Cortex of kidney (tissue), 1 donor: ENCODE measurements around the gene TBPL2.
"Not testable (repeated sequence)": the region's sequence is repeated elsewhere in the genome, so short reads cannot be mapped to it uniquely, and the experiment has no call there.

Experiments
- DNase-seq: peaks from one replicate; lab custom pipeline; 2025; lab: John Stamatoyannopoulos, UW

TBPL2 gene

GRCh38 chr14:55404173-55404854, 36.1 kb downstream of the TBPL2 start:
- DNase-seq = no peak

DNA sequence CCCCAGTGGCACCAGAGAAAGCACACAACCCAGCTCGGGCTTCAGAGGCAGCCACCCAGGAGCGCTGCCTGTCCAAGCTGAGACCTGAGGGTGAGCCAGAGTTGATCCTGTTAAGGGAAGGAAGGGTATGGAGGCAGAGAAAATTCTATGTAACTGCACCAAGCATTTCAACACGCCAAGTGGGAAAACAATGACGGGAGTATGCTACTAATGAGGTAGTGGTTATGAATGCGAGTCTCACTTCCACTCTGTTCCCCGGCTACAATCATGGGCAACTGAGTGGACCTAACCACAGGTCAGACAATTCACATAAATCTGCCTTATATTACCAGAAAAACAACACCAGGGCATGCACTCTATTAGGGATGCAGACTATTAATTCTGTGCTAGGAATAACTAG, 38.7 kb downstream of the TBPL2 start:
- DNase-seq = no peak

- no peak for DNase-seq
Observed at GRCh38 chr14:55399852-55400251, 40.6 kb downstream of the TBPL2 start.

GRCh38 chr14:55399183-55399582, 41.2 kb downstream of the TBPL2 start:
- no peak for DNase-seq

GRCh38 chr14:55398679-55399078, 41.7 kb downstream of the TBPL2 start:
- DNase-seq = no peak

- no peak for DNase-seq
Observed at GRCh38 chr14:55389330-55389729, 51.1 kb downstream of the TBPL2 start.

GRCh38 chr14:55388160-55388559, 52.3 kb downstream of the TBPL2 start:
- DNase-seq = no peak

DNA sequence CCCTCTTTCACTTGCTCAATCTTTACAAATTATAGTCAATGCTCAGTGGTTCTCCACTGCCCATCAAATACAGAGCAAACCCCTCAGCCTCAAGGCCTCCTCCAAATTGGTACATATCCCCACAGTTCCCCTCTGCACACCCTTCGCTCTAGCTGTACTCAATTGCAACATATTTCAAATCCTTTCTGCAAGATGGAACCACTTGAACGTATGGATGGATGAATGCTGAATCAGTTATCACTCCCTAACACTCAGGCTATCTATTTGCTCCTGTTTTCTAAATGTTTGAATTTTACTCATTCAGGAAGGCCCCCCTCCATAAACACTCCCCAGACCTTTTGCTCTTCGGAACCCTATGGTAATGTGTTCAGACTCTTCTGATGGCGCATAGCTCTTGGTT, 53.3 kb downstream of the TBPL2 start:
- no peak for DNase-seq

GRCh38 chr14:55386037-55386808, 54.2 kb downstream of the TBPL2 start:
- DNase-seq = no peak

GRCh38 chr14:55384536-55384935, 55.9 kb downstream of the TBPL2 start:
- no peak for DNase-seq

DNA sequence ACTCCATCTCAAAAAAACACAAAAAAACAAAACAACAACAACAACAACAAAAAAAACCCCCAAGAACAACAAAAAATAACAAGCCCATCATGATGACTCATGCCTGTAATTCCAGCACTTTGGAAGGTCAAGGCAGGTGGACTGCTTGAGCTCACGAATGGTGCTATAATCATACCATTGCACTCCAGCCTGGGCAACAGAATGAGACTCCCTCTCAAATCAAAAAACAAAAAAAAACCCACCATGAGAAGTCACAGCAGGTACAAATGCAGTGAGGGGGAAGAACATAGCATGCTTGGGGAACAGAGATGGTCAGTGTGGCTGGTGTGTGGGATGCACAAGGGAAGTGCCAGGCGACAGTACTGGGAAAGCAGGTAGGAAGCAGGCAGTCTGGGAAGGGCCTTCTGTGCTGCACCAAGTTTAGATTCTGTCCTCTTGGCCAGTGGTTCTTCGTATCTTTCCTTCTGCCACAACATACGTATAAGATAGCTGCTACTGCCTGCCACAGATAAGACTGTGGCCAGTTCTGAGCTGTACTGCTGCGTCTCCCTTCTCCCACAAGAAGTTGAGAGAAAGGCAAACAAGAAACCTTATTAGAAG, 56.8 kb downstream of the TBPL2 start:
- DNase-seq = no peak

- DNase-seq = not testable (repeated sequence)
Observed at GRCh38 chr14:55383056-55383466, 57.4 kb downstream of the TBPL2 start.

DNA sequence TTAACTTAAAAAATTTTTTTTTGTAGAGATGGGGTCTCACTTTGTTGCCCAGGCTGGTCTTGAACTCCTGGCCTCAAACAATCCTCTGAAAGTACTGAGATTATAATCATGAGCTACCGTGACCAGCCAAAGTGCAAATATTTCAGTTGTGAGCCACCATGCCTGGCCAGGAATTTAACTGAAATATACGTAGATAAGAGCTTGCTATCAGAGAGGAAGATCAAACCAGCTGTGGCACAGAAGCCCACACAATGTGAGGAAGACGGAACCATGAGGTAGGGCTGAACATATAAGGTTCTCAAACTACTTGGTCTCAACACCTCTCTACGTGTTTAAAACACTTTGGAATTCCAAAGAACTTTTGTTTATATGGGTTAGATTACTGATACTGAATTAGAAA, 57.9 kb downstream of the TBPL2 start:
- DNase-seq = no peak

DNA sequence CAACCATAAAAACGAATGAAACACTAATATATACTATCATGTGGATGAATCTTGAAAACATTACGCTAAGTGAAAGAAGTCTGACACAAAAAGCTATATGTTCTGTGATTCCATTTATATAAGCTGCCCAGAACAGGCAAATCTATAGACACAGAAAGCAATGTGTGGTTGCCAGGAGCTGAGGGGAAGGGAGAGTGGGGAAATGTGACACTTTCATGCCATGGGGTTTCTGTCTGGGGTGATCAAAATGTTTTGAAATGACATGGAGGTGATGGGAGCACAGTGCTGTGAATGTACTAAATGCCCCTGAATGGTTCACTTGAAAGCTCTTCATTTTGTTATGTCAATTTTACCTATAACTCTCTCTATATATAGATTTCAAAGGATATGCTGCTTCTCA, 58.9 kb downstream of the TBPL2 start:
- DNase-seq = no peak

GRCh38 chr14:55381040-55381439, 59.4 kb downstream of the TBPL2 start:
- DNase-seq = no peak

DNA sequence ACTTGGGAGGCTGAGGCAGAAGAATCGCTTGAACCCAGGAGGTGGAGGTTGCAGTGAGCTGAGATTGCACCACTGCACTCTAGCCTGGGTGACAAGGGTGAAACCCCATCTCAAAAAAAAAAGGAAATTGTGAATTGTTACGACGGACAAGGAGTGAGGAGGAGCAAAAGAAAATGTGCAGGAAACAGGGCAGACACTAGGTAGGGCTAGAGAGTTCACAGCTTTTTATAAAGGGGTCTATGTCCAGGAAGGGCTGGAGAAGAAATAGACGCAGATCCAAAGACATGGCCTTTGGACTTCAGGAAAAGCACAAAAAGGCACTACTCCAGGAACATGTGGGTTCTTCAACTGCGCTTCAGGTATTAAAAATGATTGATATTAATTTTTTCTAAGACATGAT, 63.2 kb downstream of the TBPL2 start:
- DNase-seq = no peak

DNA sequence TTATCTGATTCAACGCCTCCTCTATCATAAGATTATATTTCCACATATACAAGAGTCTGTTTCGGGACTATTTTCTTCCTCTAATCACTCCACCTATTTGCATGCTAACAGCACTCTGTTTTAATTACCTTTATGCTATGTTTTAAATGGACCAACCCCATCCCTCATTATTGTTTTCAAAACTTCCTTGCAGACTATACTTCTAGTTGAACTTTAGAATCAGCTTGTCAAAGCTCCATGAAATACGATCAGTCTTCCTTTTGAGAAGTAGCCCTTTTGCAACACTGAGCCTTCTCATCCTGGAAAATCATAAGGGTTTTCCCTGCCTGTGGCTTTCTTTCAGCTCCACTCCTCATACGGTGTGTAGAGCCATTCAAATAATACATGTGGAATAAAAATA, 65.6 kb downstream of the TBPL2 start:
- no peak for DNase-seq

DNA sequence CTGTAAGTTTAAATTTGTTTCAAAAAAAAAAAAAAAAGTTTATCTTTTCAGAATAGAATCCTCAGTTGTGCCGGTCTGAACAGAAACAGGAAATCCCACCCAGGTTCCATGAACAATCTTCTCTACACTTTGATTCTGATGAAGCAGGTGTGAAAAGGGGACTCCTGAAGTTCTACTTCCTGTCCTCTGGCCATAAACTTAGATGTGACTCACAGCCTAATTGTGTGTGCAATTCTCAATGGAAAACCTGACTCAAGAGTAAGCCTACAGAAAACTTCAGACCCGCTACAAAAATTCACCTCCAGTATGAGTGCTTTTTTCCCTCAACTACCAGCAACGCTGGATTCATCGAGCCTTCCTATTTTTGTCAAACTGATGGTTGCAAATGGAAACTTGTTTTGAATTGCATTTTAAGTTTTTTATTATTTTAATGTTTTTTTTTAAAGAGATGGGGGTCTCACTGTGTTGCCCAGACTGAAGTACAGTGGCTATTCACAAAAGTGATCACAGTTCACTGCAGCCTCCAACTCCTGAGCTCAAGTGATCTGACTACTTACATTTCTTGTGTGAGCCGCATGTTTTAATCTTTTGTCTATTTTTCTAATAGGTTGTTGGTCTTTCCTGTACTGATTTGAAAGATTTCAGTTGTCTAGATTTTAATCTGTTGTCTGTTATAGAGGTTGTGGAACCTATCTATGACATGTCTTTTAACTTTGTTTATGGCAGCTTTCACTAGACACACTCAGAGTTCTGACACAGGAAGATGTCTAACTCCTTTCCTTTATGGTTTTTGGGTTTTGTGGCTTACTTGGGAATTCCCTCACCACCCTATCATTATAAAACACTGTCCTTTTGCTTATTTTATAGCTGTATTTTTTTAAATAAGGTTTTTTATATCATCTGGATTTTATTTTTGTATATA, 66.4 kb downstream of the TBPL2 start:
- no peak for DNase-seq

DNA sequence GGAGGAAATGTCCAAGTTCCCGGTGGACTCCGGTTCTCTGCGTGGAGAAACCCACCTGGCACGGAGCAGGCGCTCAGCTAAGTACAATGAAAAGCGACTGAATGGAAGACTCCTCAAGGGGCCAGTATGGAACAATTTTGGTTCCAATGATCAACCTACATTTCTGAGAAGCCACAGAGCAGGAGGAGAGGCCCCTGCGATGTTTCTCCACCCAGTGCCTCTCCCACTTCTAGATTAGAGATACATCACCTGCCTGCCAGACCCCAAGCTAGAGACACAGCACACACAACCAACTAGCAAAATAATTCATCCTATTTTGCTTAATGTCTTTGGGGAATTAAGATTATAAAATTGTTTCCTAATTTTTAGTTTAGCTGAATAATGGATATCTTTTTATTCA, 67.6 kb downstream of the TBPL2 start:
- DNase-seq = no peak

GRCh38 chr14:55372423-55372822, 68.0 kb downstream of the TBPL2 start:
- no peak for DNase-seq

DNA sequence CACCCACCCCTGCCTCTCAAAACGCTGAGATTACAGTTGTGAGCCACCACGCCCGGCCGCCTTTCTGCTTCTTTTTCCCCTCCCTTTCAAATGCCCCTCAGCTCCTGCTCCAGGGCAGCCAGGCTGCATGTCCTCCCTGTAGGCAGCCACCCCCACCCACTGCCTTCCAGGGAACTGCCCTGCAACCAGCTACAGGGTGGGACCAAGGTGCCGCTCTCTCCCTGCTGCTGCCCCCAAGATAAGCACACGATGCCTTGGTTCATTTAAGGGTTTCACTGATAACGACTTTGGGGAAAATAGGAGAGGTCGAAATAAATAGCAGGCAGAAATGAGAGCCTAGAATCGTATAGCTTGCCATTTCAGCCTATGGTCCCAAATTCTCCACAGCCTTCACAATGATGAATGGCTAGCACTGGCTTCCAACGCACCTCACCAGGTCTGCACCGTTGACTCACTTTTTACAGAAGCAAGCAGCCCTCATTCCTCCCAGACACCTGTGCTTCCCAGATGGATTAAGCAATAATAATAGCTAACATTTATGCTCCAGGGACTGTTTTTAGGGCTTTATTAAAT, 69.4 kb downstream of the TBPL2 start:
- DNase-seq = no peak

DNA sequence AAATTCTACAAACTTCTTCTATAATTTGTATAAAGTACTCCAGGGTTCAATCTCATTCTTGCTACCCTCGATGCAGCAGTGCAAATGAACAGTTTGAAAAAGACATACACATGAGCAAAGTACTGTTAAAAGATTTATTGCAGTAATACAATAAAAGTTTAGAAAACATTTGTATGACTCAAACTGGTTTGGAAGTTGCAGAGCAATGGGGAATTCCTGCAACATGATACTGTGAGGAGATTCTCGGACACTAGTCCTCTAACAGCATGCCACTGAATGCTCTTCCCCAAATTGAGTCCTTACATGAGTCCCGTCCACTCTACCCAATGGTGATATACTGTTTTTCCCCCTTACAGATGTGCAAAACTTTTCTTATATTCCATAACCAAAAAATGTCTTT, 74.1 kb downstream of the TBPL2 start:
- DNase-seq = no peak
